HCT116 (cell line): ENCODE results near the gene HNF1B.

Experiments
- SP1 ChIP-seq: IDR thresholded peaks from 2 replicates; pipeline ENCODE4 v1.6.1; 2012; ENCODE audit warnings: low read depth
- TF ChIP-seq, protein P1 (sequence below), 3 experiments: fragments of 200-600 bp in 1 of 3; sonication (generic) in 1 of 3; IDR thresholded peaks in 2 of 3; conservative IDR thresholded peaks in 1 of 3; 2 replicates each; pipeline ENCODE4 v1.5.1; 2012 to 2017; ENCODE audit warnings: low read depth in 2 of 3, low read length in 2 of 3, antibody characterized with exemption in 1 of 3, borderline replicate concordance in 1 of 3, control low read depth in 1 of 3, mild to moderate bottlenecking in 1 of 3, mixed read lengths in 1 of 3, mixed run types in 1 of 3, moderate library complexity in 1 of 3; ENCODE audit not compliant: insufficient read depth in 1 of 3

GRCh38 chr17:37691807-37692206 is 53.1 kb downstream of the HNF1B start:
- TF ChIP-seq, protein P1, sequence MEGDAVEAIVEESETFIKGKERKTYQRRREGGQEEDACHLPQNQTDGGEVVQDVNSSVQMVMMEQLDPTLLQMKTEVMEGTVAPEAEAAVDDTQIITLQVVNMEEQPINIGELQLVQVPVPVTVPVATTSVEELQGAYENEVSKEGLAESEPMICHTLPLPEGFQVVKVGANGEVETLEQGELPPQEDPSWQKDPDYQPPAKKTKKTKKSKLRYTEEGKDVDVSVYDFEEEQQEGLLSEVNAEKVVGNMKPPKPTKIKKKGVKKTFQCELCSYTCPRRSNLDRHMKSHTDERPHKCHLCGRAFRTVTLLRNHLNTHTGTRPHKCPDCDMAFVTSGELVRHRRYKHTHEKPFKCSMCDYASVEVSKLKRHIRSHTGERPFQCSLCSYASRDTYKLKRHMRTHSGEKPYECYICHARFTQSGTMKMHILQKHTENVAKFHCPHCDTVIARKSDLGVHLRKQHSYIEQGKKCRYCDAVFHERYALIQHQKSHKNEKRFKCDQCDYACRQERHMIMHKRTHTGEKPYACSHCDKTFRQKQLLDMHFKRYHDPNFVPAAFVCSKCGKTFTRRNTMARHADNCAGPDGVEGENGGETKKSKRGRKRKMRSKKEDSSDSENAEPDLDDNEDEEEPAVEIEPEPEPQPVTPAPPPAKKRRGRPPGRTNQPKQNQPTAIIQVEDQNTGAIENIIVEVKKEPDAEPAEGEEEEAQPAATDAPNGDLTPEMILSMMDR (IDR thresholded peaks at IDR 0.05 in 2 of 3, conservative IDR thresholded peaks at IDR 0.05 in 1 of 3; ENCODE audit: borderline replicate concordance in 1 of 3, insufficient read depth in 1 of 3, low read depth in 2 of 3, low read length in 2 of 3), result no peak
- TF ChIP-seq SP1, result no peak
